HCT116 (cell line): Measurements from ENCODE around the gene RIN1. TPM values are rescaled to one million over a fixed set of nuclear protein-coding genes. Genes with fewer than 3 reads are reported as not detected.

Source experiments
- ATAC-seq: fragments of 200-7000 bp; cut with Tn5 transposase; 2 replicates; pipeline ENCODE4 v1.9.1; 2020; ENCODE audit warnings: mild to moderate bottlenecking, moderate library complexity
- BruUV-seq: library from RNA; stranded (reverse); fragments of 400-500 nt; replicated peaks from 2 replicates; lab custom pipeline; 2021; lab: Mats Ljungman, UMichigan
- CTCF ChIA-PET: fragments of 300-600 bp; sonication (Branson Sonifier 250); formaldehyde crosslinking; loops from one replicate; lab custom pipeline; 2021; ENCODE audit warnings: antibody characterized with exemption; lab: Charles Lee
- POLR2A ChIA-PET: fragments of 300-600, 350-600 bp; sonication (Branson Sonifier 250); formaldehyde crosslinking; loops from one replicate; lab custom pipeline; 2021; ENCODE audit warnings: antibody characterized with exemption; lab: Charles Lee
- RAD21 ChIA-PET, 2 experiments: fragments of 300-600 bp; sonication (Branson Sonifier 250); formaldehyde crosslinking; loops; one replicate each; lab custom pipeline; 2023; ENCODE audit warnings: low total read pairs in 2 of 2; ENCODE audit not compliant: uncharacterized antibody in 2 of 2, unreplicated experiment in 2 of 2, low non-redundant PET in 1 of 2; lab: Charles Lee
- DNase-seq: peaks from one replicate; pipeline ENCODE4 v3.0.0-alpha.2; 2010; ENCODE audit warnings: low read depth, low spot score
- H2AFZ ChIP-seq: fragments of 200-600 bp; shearing (Covaris generic), sonication (generic); 2 replicates; pipeline ENCODE4 v1.6.1; 2017; ENCODE audit warnings: low read depth, mixed run types, mixed read lengths, antibody characterized with exemption, low read length; ENCODE audit not compliant: poor library complexity, severe bottlenecking
- H3K27ac ChIP-seq: 2 replicates; pipeline ENCODE4 v1.5.1; 2012; ENCODE audit warnings: low read depth, low read length
- H3K27me3 ChIP-seq: fragments of 200-600 bp; sonication (generic); 2 replicates; pipeline ENCODE4 v1.6.1; 2016; ENCODE audit warnings: mixed run types, low read length, mixed read lengths; ENCODE audit not compliant: insufficient read depth
- H3K36me3 ChIP-seq, 2 experiments: fragments of 200-500 bp in 1 of 2; fragments of 200-600 bp in 1 of 2; sonication (Bioruptor generic) in 1 of 2; sonication (generic) in 1 of 2; 2 replicates each; pipeline versions ENCODE4 v1.5.1 to v1.6.1; 2014 to 2016; ENCODE audit warnings: low read length in 2 of 2, inconsistent platforms in 1 of 2, mixed read lengths in 1 of 2, mixed run types in 1 of 2; ENCODE audit not compliant: insufficient read depth in 2 of 2, control insufficient read depth in 1 of 2
- H3K4me1 ChIP-seq, 2 experiments: fragments of 200-600 bp in 1 of 2; sonication (generic) in 1 of 2; 2 replicates each; pipeline versions ENCODE4 v1.5.1 to v1.6.1; 2012 to 2017; ENCODE audit warnings: low read length in 2 of 2, inconsistent platforms in 1 of 2, mild to moderate bottlenecking in 1 of 2, mixed read lengths in 1 of 2, mixed run types in 1 of 2, moderate library complexity in 1 of 2; ENCODE audit not compliant: insufficient read depth in 2 of 2, control insufficient read depth in 1 of 2
- H3K4me2 ChIP-seq: fragments of 200-600 bp; sonication (generic); 2 replicates; pipeline ENCODE4 v1.6.1; 2017; ENCODE audit warnings: mixed run types, low read length, mixed read lengths
- H3K4me3 ChIP-seq, 2 experiments: fragments of 200-600 bp in 1 of 2; sonication (generic) in 1 of 2; replicated peaks in 1 of 2; 2 replicates each; pipeline ENCODE4 v1.5.1; 2011 to 2016; ENCODE audit warnings: low read length in 2 of 2, control low read depth in 1 of 2, low read depth in 1 of 2, mild to moderate bottlenecking in 1 of 2, mixed read lengths in 1 of 2, mixed run types in 1 of 2
- H3K79me2 ChIP-seq: fragments of 200-600 bp; sonication (generic); 2 replicates; pipeline ENCODE4 v1.6.1; 2017; ENCODE audit warnings: mild to moderate bottlenecking, mixed run types, low read length, moderate library complexity, mixed read lengths; ENCODE audit not compliant: insufficient read depth
- H3K9ac ChIP-seq: fragments of 200-600 bp; sonication (generic); 2 replicates; pipeline ENCODE4 v1.6.1; 2016; ENCODE audit warnings: low read length, mixed read lengths
- H3K9me2 ChIP-seq: fragments of 200-600 bp; sonication (generic), shearing (Covaris generic); 2 replicates; pipeline ENCODE4 v1.6.1; 2017; ENCODE audit warnings: mixed run types, mild to moderate bottlenecking, moderate library complexity; ENCODE audit not compliant: insufficient read depth
- H3K9me3 ChIP-seq, 2 experiments: fragments of 200-500 bp in 1 of 2; fragments of 200-600 bp in 1 of 2; sonication (Bioruptor generic) in 1 of 2; sonication (generic) in 1 of 2; 2 replicates each; pipeline ENCODE4 v1.6.1; 2014 to 2017; ENCODE audit warnings: low read length in 2 of 2, mixed read lengths in 2 of 2, inconsistent platforms in 1 of 2, low read depth in 1 of 2, mild to moderate bottlenecking in 1 of 2, mixed run types in 1 of 2, moderate library complexity in 1 of 2; ENCODE audit not compliant: control insufficient read depth in 1 of 2, insufficient read depth in 1 of 2
- H4K20me1 ChIP-seq: fragments of 200-600 bp; sonication (generic), shearing (Covaris generic); 2 replicates; pipeline ENCODE4 v1.6.1; 2017; ENCODE audit warnings: mixed run types, mild to moderate bottlenecking, moderate library complexity; ENCODE audit not compliant: insufficient read depth
- CEBPB ChIP-seq: IDR thresholded peaks from 2 replicates; pipeline ENCODE4 v1.6.1; 2012; ENCODE audit warnings: low read depth
- ELF1 ChIP-seq: IDR thresholded peaks from 2 replicates; pipeline ENCODE4 v1.6.1; 2012; ENCODE audit warnings: low read depth, borderline replicate concordance
- MAX ChIP-seq: IDR thresholded peaks from 2 replicates; pipeline ENCODE4 v1.6.1; 2012
- RAD21 ChIP-seq: IDR thresholded peaks from 2 replicates; pipeline ENCODE4 v1.6.1; 2012; ENCODE audit warnings: low read depth, mild to moderate bottlenecking
- SIN3A ChIP-seq: IDR thresholded peaks from 2 replicates; pipeline ENCODE4 v1.6.1; 2012; ENCODE audit warnings: low read depth
- SP1 ChIP-seq: IDR thresholded peaks from 2 replicates; pipeline ENCODE4 v1.6.1; 2012; ENCODE audit warnings: low read depth
- YY1 ChIP-seq: IDR thresholded peaks from 2 replicates; pipeline ENCODE4 v1.6.1; 2011; ENCODE audit warnings: low read length, low read depth, moderate library complexity, mild to moderate bottlenecking; ENCODE audit not compliant: insufficient replicate concordance; ENCODE audit errors: extremely low read depth
- ZBTB33 ChIP-seq: IDR thresholded peaks from 2 replicates; pipeline ENCODE4 v1.6.1; 2011; ENCODE audit warnings: mild to moderate bottlenecking, low read length, moderate library complexity; ENCODE audit not compliant: insufficient replicate concordance; ENCODE audit errors: extremely low read depth
- ZFX ChIP-seq: fragments of 450-650 bp; IDR thresholded peaks from 2 replicates; pipeline ENCODE4 v1.6.1; 2017
- intact Hi-C: fragments of 100-400 bp; cut with micrococcal nuclease; formaldehyde crosslinking; loops from 2 replicates; pipeline ENCODE4 v1.10.0; 2022
- total RNA-seq: library from RNA; stranded (reverse); gene quantifications from one replicate; pipeline ENCODE4 v1.2.1, GENCODE V29; 2021; ENCODE audit not compliant: unreplicated experiment
- TF ChIP-seq, protein P1 (sequence below): IDR thresholded peaks from 2 replicates; pipeline ENCODE4 v1.6.1; 2012; ENCODE audit warnings: low read depth

The RIN1 gene
- total RNA-seq, 1 experiment from 2014 or later: 38.7 TPM

- no peak for TF ChIP-seq SIN3A
- no peak for TF ChIP-seq YY1
- TF ChIP-seq, protein P1, sequence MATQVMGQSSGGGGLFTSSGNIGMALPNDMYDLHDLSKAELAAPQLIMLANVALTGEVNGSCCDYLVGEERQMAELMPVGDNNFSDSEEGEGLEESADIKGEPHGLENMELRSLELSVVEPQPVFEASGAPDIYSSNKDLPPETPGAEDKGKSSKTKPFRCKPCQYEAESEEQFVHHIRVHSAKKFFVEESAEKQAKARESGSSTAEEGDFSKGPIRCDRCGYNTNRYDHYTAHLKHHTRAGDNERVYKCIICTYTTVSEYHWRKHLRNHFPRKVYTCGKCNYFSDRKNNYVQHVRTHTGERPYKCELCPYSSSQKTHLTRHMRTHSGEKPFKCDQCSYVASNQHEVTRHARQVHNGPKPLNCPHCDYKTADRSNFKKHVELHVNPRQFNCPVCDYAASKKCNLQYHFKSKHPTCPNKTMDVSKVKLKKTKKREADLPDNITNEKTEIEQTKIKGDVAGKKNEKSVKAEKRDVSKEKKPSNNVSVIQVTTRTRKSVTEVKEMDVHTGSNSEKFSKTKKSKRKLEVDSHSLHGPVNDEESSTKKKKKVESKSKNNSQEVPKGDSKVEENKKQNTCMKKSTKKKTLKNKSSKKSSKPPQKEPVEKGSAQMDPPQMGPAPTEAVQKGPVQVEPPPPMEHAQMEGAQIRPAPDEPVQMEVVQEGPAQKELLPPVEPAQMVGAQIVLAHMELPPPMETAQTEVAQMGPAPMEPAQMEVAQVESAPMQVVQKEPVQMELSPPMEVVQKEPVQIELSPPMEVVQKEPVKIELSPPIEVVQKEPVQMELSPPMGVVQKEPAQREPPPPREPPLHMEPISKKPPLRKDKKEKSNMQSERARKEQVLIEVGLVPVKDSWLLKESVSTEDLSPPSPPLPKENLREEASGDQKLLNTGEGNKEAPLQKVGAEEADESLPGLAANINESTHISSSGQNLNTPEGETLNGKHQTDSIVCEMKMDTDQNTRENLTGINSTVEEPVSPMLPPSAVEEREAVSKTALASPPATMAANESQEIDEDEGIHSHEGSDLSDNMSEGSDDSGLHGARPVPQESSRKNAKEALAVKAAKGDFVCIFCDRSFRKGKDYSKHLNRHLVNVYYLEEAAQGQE: no peak
- no peak for TF ChIP-seq ELF1
- no peak for TF ChIP-seq ZBTB33
- no peak for TF ChIP-seq ZFX
- TF ChIP-seq MAX: no peak
- TF ChIP-seq CEBPB: no peak
- no peak for TF ChIP-seq SP1
- no peak for TF ChIP-seq RAD21
- TF ChIP-seq, all 23 proteins: peak for 0
- H3K9me2 ChIP-seq: no peaks in the 10 kb centered on the region
- no peak for DNase-seq
- H3K36me3 ChIP-seq: no peaks in the 10 kb centered on the region
- H3K4me2 ChIP-seq: no peak overlapping the region
- ChIA-PET POLR2A (no interaction called here), CTCF (interaction anchor here (2.6 to 3.4 kb wide), 2 partner anchors 22 to 76 kb away, joined by 25 to 121 read pairs; partner anchors contain the start of gene YIF1A), RAD21 (interaction anchor here in 1 of 2 experiments (2.9 kb wide), 1 partner anchor 25 kb away, joined by 12 read pairs; the partner anchor contains the start of gene RIN1)
- H3K4me1 ChIP-seq: peaks cover 16 to 37% of the 10 kb centered on the region in 2 experiments
- no peaks in the 10 kb centered on the region for H3K9me3 ChIP-seq
- H3K9ac ChIP-seq: no peak overlapping the region
- no peaks in the 10 kb centered on the region for H4K20me1 ChIP-seq
- H3K27me3 ChIP-seq: no peaks in the 10 kb centered on the region
- no peak overlapping the region for H2AFZ ChIP-seq
- no TSS peak for BruUV-seq
- H3K27ac ChIP-seq: no peak overlapping the region
- H3K79me2 ChIP-seq: no peaks in the 10 kb centered on the region
- no peak overlapping the region for H3K4me3 ChIP-seq
- intact Hi-C loops: loop anchor here (5.0 kb wide), 2 partner anchors 62 to 77 kb away; partner anchors contain the start of gene SLC29A2
- no peak for ATAC-seq
These were observed 25.9 kb downstream of the RIN1 start for GRCh38 chr11:66310324-66310723.
